A673 (cell line): ENCODE measurements around the gene MAGI1.

Experiments
- EZH2 ChIP-seq: fragments of 200-600 bp; sonication (generic); IDR thresholded peaks from 2 replicates; pipeline ENCODE4 v1.6.1; 2017; ENCODE audit warnings: borderline replicate concordance, low read depth, mild to moderate bottlenecking, mixed read lengths, antibody characterized with exemption, low read length; ENCODE audit not compliant: poor library complexity, severe bottlenecking
- TF ChIP-seq, protein P1 (sequence below): fragments of 300-800, 200-600 bp; sonication (generic); conservative IDR thresholded peaks from 2 replicates; pipeline ENCODE4 v1.5.1; 2017; ENCODE audit warnings: low read depth, mild to moderate bottlenecking, antibody characterized with exemption, low read length, moderate library complexity, mixed read lengths

DNA sequence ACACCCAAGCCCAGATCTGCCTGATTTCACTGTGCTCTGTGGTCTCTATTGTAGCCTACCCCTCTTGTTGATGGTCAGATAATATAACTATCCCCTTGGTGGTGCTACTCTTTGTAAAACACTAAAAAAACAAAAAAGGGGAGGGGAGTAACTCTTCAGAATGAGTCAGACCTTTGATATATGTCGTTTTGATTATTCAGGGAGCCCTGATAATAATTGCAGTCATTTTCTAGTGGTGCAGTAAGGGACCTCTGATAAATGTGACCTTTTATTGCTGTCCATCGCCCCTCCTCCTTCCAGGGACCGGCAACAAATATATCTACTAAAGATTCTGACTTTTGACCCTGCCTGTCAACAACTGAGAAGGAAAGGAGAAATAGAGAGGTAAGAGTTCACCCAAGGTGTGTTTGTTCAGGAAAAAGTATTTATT is 45.1 kb upstream of the MAGI1 start:
- TF ChIP-seq, protein P1, sequence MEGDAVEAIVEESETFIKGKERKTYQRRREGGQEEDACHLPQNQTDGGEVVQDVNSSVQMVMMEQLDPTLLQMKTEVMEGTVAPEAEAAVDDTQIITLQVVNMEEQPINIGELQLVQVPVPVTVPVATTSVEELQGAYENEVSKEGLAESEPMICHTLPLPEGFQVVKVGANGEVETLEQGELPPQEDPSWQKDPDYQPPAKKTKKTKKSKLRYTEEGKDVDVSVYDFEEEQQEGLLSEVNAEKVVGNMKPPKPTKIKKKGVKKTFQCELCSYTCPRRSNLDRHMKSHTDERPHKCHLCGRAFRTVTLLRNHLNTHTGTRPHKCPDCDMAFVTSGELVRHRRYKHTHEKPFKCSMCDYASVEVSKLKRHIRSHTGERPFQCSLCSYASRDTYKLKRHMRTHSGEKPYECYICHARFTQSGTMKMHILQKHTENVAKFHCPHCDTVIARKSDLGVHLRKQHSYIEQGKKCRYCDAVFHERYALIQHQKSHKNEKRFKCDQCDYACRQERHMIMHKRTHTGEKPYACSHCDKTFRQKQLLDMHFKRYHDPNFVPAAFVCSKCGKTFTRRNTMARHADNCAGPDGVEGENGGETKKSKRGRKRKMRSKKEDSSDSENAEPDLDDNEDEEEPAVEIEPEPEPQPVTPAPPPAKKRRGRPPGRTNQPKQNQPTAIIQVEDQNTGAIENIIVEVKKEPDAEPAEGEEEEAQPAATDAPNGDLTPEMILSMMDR = no peak
- no peak for TF ChIP-seq EZH2
